HG03469 (cell line): ENCODE results near the gene LMO1.

Experiments
- ATAC-seq: cut with Tn5 transposase; IDR thresholded peaks from one replicate; pipeline ENCODE4 v1.9.1; 2021; ENCODE audit warnings: mild to moderate bottlenecking, moderate library complexity, moderate number of reproducible peaks; ENCODE audit not compliant: unreplicated experiment

The LMO1 gene

DNA sequence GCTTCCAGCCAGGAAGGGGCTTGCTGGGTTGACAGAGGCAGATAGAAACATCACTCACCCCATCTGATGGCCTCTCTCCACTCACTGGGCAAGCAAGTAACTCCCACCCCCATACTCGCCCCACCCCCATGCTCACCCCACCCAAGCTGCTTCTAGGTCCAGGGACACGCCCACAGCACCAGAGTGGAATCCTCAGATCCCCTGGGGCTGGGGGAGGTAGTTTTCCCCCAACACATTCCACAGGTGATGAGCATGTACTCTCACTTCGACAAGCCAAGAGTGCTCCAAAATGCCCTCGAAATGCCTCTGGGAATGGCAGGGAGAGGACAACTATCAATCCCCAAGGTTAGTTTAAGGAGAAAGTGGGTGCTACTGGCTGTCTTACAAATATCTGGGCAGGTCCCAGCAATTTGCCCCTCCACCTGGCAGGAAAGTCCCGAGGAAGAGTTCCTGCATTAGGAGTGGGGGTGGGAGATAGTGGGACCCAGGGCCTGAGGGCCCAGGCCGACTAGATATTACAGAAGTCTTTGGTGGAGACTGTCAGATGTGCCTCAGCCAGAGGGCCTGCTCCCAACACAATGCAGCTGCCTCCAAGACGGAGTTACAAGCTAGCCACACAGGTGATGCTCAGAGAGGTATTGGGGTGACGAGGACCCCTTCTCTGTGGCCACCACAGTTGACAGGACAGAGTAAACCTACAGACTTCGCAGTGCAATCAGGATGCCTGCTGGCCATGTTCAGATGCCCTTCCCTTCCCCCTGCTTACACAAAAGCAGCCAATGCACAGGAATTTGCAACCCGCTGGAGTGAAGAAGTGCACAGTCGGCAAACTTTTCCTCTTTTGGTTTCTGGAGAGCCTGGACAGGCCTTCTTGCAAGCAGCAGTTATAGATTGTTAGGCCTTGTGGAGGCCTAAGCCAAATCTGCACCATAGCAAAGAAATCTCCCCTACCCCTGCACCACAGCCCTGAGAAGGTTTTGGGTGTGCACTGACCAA, 2.9 kb upstream of the LMO1 start:
- ATAC-seq: no peak

DNA sequence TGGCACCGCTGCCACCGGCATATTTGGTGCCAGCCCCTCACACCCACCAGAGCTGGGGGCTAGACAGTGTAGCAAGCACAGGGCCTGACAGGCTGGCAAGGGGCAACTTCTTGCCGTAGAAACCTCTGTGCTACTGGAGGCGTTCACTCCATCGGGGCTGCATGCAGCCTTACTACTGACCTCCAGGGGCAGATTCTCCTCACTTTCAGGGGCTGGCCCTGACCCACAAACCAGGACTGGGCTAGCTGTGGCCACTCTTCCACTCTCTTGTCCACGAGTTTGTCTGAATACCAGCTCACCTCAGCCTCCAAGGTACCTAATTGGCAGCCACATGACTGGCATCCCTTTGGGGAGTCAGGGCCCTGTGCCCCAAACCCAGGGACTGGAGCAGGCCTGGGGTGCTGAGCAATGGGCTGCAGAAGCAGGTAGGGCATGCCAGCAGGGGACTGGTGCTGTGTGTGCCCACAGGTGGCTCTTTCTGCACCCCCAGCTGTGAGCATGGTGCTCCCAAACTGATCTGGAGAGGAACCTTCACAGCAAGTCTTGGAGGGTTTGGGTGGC, 2.1 kb upstream of the LMO1 start:
- ATAC-seq: no peak

DNA sequence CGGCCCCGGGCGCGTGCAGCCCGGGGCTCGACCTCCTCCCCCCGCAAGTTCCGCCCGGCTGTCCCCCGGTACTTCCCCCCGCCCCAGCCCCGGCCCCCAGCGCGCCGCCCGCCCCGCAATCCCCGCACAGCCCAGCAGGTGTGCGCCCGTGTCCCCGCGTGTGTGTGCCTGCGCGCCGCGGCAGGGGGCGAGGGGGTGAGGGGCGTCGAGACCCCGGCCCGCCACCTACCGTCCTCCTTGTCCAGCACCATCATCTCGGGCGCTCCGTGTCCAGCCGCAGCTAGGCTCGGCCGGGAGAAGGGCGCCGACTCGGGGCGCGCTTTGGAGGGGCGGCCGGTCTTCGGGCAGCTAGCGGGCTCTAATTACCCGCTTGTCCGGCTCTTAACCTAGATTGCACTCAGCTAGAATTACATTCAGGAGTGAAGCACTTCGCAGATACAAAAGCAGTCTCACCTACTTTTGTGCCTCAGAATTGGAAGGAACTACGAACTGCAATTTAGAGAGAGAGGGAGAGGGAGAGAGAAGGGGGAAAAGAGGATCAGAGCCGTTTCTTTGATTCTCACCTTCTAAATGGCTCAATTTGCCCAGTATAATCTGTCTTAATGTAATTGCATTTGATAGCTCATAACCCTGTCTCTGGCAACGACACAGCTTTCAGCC, 439 bp downstream of the LMO1 start:
- ATAC-seq: no peak

DNA sequence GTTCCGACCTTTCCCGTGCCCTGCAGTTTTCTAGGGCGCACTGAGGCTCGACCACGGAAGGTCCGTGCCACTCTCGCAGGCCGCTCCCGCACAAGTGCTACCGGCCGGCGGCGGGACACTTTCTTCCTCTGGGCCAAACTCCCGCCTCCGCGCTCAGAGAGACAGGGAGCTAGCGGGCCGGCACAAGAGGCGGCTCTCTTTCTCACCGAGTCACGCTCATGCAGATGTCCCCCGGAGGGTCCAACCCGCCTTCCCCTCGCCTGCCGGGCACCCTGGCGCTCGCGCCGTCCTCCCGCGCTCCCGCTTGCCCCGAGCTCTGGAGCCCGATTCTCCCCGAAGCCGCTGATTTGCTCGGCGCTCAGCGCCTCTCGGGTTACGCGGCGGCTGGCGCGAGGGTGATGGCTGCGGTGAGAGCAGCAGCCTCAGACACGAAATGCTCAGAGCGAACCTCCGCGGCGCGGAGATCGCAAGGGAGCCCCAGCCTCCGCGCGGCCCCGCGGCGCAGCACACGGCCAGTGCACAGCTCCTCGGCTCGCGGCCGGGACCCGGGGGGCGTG, 1.0 kb downstream of the LMO1 start:
- no peak for ATAC-seq

DNA sequence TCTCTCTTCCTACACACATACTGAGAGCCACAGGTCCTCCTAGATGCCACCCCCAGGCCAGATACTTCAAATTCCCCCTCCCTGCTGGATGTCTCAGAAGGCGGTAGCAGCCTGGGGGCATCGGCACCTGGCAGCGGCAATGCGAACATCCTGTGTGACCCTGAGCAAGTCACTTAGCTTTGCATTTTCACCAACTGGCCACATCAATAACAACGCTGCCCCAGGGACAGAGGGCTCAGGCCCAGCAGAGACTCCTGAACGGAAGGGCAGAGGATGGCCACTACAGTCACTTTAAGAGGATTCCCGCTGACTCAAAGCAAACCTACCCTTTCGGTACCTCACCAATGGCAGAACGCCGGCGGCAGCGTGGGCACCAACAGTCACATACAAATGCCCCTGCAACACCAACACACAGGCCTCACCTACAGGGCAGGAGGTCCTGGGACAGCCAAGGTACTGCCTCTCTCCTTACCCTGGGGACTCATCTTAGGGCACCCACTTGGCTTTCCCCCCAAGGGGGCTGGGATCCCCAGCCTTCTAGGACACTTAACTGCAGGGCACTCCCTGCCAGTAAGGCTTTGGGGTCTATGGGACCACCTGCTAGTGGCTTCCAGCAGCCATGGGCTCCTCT, 1.6 kb downstream of the LMO1 start:
- ATAC-seq: no peak

DNA sequence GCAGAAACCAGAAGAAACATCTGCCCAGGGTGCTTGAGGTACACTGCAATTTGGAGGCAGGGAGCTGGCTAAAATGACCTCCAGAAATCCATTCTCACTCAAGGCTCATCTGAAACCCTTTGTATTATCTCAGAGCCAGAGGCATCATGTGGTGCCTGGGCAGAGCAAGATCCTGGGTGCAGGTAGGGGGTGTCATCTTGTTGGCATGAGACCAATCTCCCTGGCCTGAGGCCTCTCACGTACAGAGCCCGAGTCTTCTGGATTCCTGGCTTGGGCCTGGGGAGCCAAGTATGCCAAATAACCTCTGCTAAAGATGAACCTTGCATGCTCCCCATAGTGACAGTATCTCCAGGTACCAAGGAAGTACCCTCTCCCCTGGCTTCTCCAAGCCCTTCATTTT, 2.4 kb downstream of the LMO1 start:
- no peak for ATAC-seq

DNA sequence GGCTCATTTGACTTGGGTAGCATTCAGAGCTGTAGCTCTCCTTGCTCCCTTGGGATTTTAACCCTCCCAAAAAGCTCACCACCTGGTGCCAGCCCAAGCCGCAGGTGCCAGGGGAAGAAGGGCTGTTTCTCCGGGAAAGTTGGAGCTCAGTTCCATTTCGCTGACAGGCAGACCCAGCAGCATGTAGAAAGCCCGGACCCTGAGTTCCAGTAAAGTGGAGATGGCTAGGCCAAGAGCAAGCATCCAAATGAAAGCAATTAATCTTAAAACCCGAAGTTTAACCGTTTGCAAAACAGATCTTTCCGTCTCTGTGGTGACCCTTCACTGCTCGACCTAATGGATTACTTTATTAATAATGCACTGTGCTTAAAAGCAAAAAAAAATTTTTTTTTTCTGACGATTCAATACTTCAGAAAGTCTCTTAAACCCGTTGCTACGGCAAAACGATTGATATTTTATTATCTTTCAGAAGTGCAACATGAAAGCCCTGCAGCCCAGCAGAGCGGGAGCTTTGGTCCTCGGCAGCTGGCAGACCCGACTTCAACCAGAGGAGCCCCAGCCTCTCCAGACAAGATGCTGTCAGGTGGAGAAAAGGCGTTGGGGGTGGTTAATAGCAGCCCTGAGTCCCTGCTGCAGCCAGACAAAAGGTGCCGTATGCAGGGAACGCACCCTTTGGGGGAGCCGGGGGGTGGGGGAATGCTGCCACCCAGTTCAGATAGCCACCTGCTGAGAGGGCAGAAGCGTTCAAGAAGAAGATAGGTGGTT, 3.3 kb downstream of the LMO1 start:
- no peak for ATAC-seq

DNA sequence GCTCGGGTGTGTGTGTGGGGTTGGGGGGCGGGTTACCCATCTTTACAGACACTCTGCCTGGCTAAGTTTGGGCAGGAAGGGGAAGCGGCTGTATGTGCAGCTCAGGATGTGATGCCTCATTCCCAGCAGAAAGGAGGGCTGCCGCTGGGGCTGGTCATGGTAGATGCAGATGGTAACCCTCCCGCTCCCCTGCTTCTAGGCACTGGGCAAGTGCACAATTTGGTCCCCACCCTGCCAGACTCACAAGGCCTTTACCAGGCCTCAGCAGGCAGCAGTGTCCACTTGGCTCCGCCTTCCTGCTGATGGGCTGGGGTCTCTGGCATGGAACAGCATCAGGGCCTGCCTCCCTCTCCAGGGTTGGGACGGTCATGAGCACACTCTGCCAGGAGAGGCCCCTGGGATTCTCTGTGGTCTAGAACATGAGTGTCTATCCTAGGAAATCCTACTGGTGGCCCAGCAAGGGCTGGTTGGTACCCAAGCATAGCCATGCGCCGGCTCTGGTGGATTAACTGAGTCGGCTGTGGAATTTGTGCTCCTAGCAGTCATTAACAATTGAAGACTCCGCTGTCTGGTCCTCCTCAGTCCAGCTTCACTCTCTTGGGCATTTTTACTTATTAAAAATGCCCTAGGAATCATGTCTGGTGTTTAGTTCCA, 4.2 kb downstream of the LMO1 start:
- ATAC-seq: no peak

DNA sequence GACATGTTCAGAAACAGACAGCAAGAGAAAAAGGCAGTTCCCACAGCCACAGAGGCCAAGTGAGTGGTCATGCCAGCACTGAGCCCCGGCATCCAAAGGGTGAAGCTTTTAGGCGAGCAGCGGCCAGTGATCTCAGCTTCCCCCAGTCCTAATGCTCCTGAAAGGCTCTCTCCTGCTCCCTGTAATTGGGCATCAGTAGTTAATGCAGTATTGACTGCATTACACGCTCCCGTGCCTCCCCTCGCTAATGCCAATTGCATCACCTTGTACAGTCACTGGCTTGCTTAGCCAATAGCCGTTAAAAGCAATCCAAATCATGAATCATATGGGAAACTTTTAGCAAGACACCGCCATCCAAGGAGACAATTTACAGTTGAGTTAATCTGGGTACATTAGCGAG, 4.9 kb downstream of the LMO1 start:
- no peak for ATAC-seq

DNA sequence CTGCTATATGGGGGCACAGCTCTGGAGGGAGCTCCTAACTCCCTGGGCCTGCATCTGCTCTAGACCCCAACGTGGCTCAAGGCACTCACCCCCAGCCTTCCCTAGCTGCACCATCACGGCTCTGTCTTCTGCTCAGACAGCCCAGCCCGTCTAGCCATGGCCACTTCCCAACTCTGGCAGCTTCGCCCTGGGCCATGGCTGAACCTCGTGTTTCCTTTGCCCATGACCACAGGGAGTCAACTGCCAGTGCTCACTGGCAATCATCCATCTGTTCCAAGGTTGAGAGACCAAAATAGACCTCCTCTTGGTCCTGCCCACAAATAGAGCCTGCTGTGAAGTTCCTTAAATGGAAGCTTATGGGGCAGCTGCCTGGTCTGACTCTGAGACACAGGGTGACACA, 5.4 kb downstream of the LMO1 start:
- no peak for ATAC-seq

DNA sequence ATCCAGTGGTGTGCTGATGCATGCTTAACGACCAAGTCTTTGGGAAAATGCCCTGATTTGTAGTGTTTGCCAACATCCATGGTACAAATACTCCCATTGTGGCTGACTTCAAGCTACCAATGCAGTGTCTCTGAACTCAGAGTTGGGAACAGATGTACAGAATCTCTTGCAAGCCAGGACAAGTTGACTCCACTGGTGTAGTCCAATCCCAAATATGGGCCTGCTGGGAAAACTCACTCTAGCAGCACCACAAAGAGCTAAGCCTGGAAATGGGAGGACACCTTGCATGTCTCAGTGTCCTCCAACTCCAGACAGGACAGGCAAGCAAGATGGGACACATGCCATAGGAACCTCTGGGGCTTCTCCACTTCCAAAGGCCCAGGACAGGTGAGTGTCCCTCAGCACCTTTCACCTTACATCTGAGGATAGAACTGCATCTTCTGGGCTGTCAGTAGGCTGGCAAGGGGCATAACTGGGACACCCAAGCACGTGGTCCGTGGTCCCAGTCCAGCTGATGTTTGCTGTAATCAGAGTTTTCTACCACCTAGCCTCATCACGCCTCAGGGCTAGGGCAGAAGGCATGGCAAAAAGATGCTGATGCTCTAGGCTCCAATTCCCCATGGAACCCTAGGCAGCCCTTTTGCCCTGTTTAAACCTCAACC, 6.5 kb downstream of the LMO1 start:
- ATAC-seq: no peak

DNA sequence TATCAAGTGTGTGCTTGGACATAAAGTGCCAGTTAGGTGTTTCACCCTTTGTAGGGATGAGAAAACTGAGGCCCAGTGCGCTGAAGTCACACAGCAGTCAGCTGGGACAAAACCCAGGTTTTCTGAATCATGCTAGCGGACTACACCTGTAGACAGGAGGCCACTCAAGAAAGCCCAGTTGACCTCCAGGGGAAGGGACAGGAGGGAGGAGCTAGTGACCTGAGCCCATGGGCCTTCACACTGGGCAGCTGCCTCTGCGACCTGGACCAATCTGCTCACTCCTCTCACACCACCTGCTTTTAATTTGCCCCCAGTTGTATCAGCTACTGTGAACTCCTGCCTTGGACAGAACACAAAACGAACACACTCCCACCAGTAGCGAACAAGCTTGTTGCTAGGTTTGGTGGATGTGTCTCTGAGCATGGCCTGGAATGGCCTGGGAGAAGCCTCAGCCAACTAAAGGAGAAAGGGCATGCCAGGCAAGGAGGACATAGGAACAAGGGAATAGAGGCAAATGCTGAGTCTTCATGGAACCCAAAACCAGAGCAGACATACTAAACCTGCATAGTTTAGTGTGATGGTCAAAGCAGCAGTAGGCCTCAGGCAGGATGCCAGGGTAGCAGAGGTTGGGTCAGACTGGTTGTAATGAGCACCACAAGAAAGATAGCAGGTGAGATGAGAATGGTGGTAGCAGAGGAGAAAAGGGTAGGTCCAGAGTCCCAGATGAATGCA, 7.2 kb downstream of the LMO1 start:
- no peak for ATAC-seq

DNA sequence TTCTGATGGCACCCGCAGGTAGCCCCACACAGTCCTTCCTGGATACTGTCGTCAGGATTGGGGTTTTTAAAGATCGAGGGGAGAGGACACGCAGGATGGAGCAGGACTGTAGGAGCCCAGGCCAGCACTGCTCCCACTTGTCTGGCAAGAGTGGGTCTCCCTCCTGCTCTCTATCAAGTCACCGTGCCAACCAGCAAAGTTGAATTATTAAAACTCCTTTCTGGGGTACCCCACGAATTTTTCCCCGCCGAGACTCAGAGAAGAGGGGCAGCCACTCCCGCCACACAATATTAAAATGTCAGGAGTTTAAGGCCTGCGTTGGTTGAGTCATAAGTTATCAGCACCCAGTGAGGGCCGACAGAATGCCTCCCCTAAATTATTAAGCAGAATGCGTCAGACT, 10.1 kb downstream of the LMO1 start:
- ATAC-seq: no peak

DNA sequence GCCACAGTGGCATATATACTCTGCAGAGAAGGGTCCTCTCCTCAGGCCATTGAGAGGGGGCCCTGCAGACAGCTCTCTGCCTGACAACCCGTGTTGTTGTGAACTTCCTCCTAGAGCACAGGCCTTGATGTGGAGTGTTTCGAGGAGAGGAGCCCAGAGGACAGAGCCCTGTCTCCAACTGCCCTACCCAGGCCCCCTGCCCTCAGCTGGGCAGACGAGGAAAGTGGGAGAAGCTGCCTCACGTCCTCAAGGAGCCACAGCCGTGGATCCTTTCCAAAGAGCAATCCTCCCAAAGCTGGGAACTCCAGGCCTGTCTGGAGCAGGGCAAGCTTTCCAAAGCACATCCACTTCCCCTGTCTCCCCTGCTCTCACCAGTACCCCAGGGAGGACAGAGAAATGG, 10.7 kb downstream of the LMO1 start:
- no peak for ATAC-seq

DNA sequence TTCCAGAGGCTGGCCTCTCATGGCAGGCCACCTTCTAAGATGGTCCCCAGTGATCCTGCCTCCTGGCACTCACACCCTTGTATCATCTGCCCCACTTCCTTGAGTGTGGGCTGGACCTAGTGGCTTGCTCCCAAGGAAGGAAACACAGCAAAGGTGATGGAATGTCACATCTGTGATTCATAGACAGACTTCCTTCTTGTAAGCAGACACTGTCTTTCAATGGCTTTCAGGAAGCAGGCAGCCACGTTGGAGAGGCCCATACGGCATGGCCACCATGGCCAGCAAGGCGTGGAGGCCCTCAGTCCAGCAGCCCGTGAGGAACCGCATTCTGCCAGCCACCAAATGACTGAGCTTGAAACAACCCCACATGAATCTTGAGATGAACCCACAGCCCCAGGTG, 11.3 kb downstream of the LMO1 start:
- ATAC-seq: no peak

DNA sequence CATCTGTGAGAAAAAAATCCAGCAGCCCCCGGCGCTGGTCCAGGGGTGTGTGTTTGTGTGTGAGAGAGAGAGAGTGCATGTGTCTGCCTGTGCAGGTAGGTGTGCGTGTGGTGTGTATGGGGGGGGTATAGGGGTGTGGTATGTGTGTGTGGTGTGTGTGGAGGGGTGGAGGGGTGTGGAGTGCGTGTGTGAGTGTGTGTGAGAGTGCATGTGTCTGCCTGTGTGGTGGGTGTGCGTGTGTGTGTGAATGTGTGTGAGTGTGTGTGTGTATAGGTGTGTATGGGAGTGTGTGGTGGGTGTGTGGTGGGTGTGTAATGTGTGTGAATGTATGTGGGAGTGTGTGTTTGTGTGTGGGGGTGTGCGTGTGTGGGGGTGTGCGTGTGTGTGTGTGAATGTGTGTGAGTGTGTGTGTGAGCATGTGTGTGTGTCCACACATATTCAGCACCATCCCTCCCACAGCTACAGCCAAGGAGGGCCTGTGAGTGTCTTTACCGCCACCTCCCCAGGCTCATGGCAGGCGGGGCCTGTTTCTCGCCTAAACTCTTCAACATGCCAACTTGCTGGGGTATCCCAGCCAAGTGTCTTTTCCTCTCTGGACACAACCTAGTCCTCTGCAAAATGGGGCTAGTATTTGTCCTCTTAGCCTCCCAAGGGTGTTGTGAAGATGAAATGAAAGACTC, 11.9 kb downstream of the LMO1 start:
- ATAC-seq: no peak

DNA sequence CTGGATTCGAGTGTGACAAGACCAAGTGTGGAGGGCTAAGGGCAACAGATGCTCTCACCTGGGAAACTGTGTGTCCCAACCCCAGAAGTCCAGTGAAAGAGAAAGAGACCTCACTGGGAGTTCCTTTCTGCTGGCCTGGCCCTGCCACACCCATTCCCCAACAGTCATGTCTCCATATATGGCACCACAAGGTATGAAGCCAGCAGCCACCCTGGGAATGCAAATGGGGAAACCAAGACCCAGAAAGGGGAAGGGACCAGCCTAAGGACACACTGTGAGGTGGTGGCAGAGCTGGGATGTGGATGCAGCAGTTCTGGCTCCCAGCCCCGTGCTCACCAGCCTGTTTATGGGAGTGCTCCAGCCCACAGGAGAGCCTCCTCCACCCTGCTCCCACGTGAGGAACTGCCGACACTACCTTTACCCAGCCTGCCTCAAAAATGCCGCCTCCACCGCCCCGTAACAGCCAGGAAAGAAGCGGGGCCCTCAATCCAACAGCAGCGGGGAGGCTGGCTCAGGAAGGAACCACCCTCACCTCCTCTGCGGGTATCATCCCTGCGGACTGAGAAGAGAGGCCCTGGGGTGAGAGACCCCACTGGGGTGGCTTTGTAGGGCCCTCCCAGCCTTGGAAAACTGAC, 12.6 kb downstream of the LMO1 start:
- no peak for ATAC-seq

DNA sequence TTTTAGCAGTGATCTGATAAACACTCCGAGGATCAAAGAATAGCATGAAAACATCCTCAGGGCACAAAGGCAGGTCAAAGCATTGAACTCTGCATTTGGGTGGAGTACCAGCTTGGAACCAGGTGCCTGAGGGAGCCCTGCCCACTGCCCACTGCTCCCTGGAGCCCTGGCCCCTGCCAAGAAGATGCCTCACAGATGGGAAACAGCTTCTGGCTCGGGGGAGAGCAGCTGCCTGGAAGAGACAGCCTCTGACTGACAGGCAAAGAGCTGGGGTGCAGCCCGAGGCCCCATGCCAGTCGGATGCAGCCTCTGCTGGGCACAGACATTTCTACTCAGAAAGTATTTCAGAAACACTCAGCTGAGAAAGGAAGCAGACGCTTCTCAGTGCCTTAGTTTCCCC, 13.2 kb downstream of the LMO1 start:
- ATAC-seq: no peak
